ENCODE data around the gene POMGNT1.

DNA sequence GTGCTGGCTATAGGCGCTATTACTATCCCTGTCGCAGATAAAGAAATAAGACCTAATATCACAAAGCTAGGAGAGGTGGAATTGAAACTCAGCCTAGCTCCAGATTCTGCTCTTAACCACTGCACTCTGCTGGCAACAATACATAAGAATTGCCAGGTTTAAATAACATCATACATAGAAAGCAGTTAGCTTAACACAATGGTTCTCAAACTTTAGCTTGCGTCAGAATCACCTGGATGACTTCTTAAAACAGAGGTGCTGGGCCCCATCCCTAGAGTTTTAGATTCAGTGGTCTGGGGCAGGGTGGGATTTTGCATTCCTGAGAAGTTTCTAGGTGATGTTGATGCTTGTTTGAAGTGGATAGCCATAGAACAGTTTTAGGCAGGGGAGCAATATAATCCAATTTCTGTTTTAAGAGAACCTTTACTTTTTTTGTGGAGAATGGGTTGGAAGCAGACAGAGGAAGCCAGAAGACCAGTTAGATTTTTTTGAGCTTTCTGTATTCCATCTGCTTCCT, 1.1 kb upstream of the POMGNT1 start:
- TF ChIP-seq EZH2 (IDR thresholded peaks at IDR 0.05; ENCODE audit: borderline replicate concordance, control insufficient read depth, low read depth, low read length): no peak
- TF ChIP-seq ZNF24 (IDR thresholded peaks at IDR 0.05): no peak
- TF ChIP-seq YY1 (IDR thresholded peaks at IDR 0.05; ENCODE audit: low read depth, low read length): no peak
- TF ChIP-seq EP300 (IDR thresholded peaks at IDR 0.05; ENCODE audit: borderline replicate concordance in 1 of 2, control insufficient read depth in 1 of 2, low read depth in 2 of 2, low read length in 2 of 2): no peak
- TF ChIP-seq CHD4 (IDR thresholded peaks at IDR 0.05): no peak
- TF ChIP-seq POLR2A (IDR thresholded peaks at IDR 0.05; ENCODE audit: low read depth, low read length): no peak
- TF ChIP-seq, protein P1, sequence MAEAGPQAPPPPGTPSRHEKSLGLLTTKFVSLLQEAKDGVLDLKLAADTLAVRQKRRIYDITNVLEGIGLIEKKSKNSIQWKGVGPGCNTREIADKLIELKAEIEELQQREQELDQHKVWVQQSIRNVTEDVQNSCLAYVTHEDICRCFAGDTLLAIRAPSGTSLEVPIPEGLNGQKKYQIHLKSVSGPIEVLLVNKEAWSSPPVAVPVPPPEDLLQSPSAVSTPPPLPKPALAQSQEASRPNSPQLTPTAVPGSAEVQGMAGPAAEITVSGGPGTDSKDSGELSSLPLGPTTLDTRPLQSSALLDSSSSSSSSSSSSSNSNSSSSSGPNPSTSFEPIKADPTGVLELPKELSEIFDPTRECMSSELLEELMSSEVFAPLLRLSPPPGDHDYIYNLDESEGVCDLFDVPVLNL (IDR thresholded peaks at IDR 0.05; ENCODE audit: low read depth, low read length): no peak
- TF ChIP-seq RAD21 (IDR thresholded peaks at IDR 0.05; ENCODE audit: insufficient read depth, low read depth, low read length): no peak
